HEK293T (cell line): ENCODE measurements around the gene SPSB2.

Experiments used
- CTCF ChIA-PET: fragments of 350-600 bp; formaldehyde crosslinking; extraction: SDS; loops from one replicate; lab custom pipeline; 2021; ENCODE audit warnings: antibody characterized with exemption, inconsistent platforms; lab: Yijun Ruan, JAX
- POLR2A ChIA-PET: fragments of 350-600 bp; formaldehyde crosslinking; extraction: SDS; loops from one replicate; lab custom pipeline; 2020; ENCODE audit warnings: antibody characterized with exemption, inconsistent platforms; lab: Yijun Ruan, JAX
- DNase-seq: peaks from one replicate; pipeline ENCODE4 v3.0.0; 2012; ENCODE audit warnings: mixed read lengths; ENCODE audit errors: extremely low spot score
- ARNT ChIP-seq: fragments of 450-650 bp; IDR thresholded peaks from 2 replicates; pipeline ENCODE4 v1.6.1; 2017; ENCODE audit warnings: mild to moderate bottlenecking
- BHLHE40 ChIP-seq: fragments of 450-650 bp; IDR thresholded peaks from 2 replicates; pipeline ENCODE4 v1.6.1; 2016; ENCODE audit warnings: mild to moderate bottlenecking, moderate library complexity, borderline replicate concordance
- CTBP1 ChIP-seq: fragments of 450-650 bp; IDR thresholded peaks from 2 replicates; pipeline ENCODE4 v1.6.1; 2016; ENCODE audit warnings: borderline replicate concordance
- ELF4 ChIP-seq: fragments of 450-650 bp; IDR thresholded peaks from 2 replicates; pipeline ENCODE4 v1.6.1; 2017; ENCODE audit warnings: antibody characterized with exemption
- FOXA1 ChIP-seq: fragments of 450-650 bp; IDR thresholded peaks from 2 replicates; pipeline ENCODE4 v1.6.1; 2016; ENCODE audit warnings: mild to moderate bottlenecking
- FOXK2 ChIP-seq: fragments of 450-650 bp; IDR thresholded peaks from 2 replicates; pipeline ENCODE4 v1.6.1; 2016; ENCODE audit warnings: mild to moderate bottlenecking
- FOXM1 ChIP-seq: fragments of 450-650 bp; IDR thresholded peaks from 2 replicates; pipeline ENCODE4 v1.6.1; 2017; ENCODE audit warnings: mild to moderate bottlenecking, borderline replicate concordance
- HDGF ChIP-seq: fragments of 450-650 bp; IDR thresholded peaks from 2 replicates; pipeline ENCODE4 v1.6.1; 2017; ENCODE audit warnings: antibody characterized with exemption, borderline replicate concordance
- L3MBTL2 ChIP-seq: fragments of 450-650 bp; conservative IDR thresholded peaks from 2 replicates; pipeline ENCODE4 v1.6.1; 2016; ENCODE audit warnings: mild to moderate bottlenecking
- LEF1 ChIP-seq: fragments of 450-650 bp; IDR thresholded peaks from 2 replicates; pipeline ENCODE4 v1.6.1; 2017; ENCODE audit warnings: mild to moderate bottlenecking, borderline replicate concordance
- NFRKB ChIP-seq: fragments of 450-650 bp; IDR thresholded peaks from 2 replicates; pipeline ENCODE4 v1.6.1; 2016; ENCODE audit warnings: mild to moderate bottlenecking, moderate library complexity
- SP1 ChIP-seq: fragments of 450-650 bp; IDR thresholded peaks from 2 replicates; pipeline ENCODE4 v1.6.1; 2017
- SUZ12 ChIP-seq: fragments of 450-650 bp; IDR thresholded peaks from 2 replicates; pipeline ENCODE4 v1.6.1; 2016; ENCODE audit warnings: mild to moderate bottlenecking
- TARDBP ChIP-seq: fragments of 450-650 bp; IDR thresholded peaks from 2 replicates; pipeline ENCODE4 v1.6.1; 2016
- ZNF384 ChIP-seq: fragments of 450-650 bp; IDR thresholded peaks from 2 replicates; pipeline ENCODE4 v1.6.1; 2016
- TF ChIP-seq, protein P1 (sequence below): fragments of 450-650 bp; IDR thresholded peaks from 2 replicates; pipeline ENCODE4 v1.6.1; 2016

Gene SPSB2

DNA sequence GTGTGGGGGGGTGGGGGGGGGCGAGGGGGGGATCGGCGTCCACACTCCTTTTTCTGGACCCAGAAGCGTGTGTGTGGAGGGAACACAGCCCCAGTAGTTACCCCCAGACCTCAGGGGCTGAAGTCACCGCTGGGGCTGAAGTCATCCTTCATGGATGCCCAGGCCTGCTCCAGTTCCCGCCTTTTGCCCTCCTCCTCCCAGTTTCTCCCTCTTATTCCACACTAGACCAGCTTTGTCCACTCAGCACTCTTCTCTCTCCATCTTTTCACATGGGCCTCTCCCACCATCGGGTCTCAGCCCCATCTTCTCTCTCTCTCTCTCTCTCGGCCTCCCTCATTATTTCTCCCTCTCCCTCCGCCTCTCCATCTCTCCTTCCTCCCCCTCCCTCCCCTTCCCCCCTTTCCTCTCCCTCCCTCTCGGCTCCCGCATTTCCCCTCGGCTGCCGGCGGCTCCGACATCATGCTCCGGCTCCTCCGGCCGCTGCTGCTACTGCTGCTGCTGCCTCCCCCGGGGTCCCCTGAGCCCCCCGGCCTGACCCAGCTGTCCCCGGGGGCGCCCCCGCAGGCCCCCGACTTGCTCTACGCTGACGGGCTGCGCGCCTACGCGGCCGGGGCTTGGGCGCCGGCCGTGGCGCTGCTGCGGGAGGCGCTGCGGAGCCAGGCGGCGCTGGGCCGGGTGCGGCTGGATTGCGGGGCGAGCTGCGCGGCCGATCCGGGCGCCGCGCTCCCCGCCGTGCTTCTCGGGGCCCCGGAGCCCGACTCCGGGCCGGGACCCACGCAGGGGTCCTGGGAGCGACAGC, 44.9 kb downstream of the SPSB2 start, which contains the start of gene P3H3:
Gene P3H3, plus strand, starts transcription at position 426 of the 799 bp plus-strand sequence. Its CDS starts 34 bp downstream, at position 460.
- CTCF ChIA-PET, result interaction anchor here (1.2 to 2.0 kb wide), 3 partner anchors 24 to 75 kb away, joined by 3 to 10 read pairs (median 4); partner anchors contain the start of genes MLF2, PTMS and USP5
- POLR2A ChIA-PET, result interaction anchor here (0.5 to 5.5 kb wide), 17 partner anchors 12 to 291 kb away, joined by 3 to 49 read pairs (median 4); partner anchors contain the start of genes C12orf57, CDCA3, COPS7A and GNB3
- DNase-seq, result peak; percentile 46
- TF ChIP-seq L3MBTL2, result peak; percentile 51
- no peak for TF ChIP-seq TARDBP

DNA sequence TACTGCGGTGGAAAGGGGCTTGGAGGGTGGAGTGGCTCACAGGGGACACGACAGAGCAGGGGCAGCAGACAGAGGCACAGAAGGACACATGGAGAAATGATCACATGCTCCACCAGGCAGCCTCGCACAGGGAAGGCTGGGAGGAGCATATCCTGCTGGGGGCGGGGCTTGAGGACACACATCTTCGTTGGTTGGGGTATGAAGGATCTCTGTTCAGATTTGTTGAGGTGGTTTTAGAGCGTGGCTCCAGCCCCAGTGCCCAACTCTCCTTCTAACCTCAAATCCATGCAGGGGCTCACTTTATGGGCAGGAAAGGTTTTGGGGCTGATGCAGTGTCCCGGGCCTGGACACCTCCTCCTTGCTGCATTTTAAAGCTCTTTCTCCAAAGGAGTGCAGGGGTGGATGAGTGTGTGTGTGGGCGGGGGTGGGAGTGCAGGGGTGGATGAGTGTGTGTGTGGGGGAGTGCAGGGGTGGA, 45.6 kb downstream of the SPSB2 start:
- POLR2A ChIA-PET, result interaction anchor here (0.6 to 5.5 kb wide), 14 partner anchors 13 to 290 kb away, joined by 3 to 49 read pairs (median 4); partner anchors contain the start of genes CDCA3, COPS7A, GNB3 and MLF2

DNA sequence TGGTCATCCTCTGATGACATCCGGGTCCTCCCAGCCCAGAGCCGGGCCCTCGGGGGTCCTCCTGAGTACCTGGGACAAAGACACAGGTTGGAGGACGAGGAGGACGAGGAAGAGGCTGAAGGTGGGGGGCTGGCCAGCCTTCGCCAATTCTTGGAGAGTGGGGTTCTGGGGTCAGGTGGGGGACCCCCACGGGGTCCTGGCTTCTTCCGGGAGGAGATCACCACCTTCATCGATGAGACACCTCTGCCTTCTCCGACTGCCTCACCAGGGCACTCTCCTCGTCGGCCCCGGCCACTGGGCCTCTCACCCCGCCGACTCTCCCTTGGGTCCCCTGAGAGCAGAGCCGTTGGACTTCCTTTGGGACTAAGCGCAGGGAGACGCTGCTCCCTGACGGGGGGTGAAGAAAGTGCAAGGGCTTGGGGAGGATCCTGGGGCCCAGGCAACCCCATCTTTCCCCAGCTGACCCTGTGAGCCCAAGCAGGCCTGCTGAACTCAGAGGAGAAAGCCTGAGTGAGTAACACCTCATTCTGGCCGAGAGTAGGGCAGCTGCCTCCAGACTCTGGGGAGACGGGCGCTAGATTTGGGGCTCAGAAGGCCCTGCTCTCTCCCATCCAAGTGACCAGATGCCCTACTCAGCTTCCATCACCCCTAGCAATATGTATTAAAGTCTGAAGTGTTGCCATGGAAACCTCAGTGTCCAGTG, 46.2 kb downstream of the SPSB2 start:
- CTCF ChIA-PET, result interaction anchor here (0.5 to 2.0 kb wide), 3 partner anchors 9 to 217 kb away, joined by 3 to 10 read pairs (median 4); partner anchors contain the start of gene MLF2
- DNase-seq, result no peak
- POLR2A ChIA-PET, result interaction anchor here (0.6 to 5.5 kb wide), 11 partner anchors 14 to 208 kb away, joined by 3 to 49 read pairs (median 6); partner anchors contain the start of genes CDCA3, COPS7A, GNB3 and MLF2
- no peak for TF ChIP-seq SP1
- TF ChIP-seq SUZ12, result no peak
- TF ChIP-seq FOXA1, result no peak

More for the DNA sequence above, 45.6 kb downstream of the SPSB2 start:
- DNase-seq, result peak; percentile 84
- no peak for TF ChIP-seq FOXM1
- TF ChIP-seq FOXA1, result no peak
- peak; percentile 45; the same call in 1 of the 2 replicates for TF ChIP-seq L3MBTL2
- CTCF ChIA-PET, result interaction anchor here (0.6 to 2.0 kb wide), 3 partner anchors 9 to 74 kb away, joined by 3 to 10 read pairs (median 3); partner anchors contain the start of genes MLF2 and PTMS

DNA sequence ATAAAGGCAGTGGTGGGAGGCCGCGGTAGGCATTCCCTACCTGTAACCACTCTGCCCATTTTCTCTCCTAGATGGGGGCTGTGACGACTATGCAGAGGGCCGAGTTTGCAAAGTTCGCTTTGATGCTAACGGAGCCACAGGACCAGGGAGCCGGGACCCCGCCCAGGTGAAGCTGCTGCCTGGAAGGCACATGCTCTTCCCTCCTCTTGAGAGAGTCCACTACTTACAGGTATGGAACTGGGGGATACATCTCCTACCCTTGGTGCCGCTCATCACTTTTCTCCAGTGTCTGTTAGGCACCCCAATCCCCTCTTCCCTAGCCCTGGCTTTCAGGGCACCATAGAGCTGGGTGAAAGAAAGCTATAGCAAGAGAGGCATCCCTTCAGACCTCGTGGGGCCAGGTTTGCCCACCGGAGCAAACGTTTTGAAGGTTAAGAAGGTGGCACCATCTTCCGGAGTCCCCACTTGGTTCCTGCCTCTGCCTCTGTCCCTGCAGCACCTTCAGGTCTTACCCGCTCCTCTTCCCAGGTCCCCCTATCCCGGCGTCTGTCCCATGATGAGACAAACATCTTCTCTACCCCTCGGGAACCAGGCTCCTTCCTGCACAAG, 46.9 kb downstream of the SPSB2 start:
- no peak for DNase-seq
- ChIA-PET POLR2A (interaction anchor here (1.7 to 5.5 kb wide), 4 partner anchors 14 to 103 kb away, joined by 8 to 49 read pairs (median 36); partner anchors contain the start of genes CDCA3, COPS7A, GNB3 and MLF2), CTCF (interaction anchor here (1.6 to 2.5 kb wide), 3 partner anchors 68 to 73 kb away, joined by 7 to 28 read pairs (median 10); partner anchors contain the start of gene MLF2)
- TF ChIP-seq NFRKB, result no peak
- no peak for TF ChIP-seq FOXA1
- TF ChIP-seq SUZ12, result no peak
- TF ChIP-seq TARDBP, result no peak
- no peak for TF ChIP-seq HDGF
- no peak for TF ChIP-seq ZNF384
- TF ChIP-seq LEF1, result no peak
- TF ChIP-seq FOXM1, result no peak
- no peak for TF ChIP-seq ELF4
- TF ChIP-seq ARNT, result no peak
- TF ChIP-seq BHLHE40, result no peak
- no peak for TF ChIP-seq L3MBTL2
- TF ChIP-seq CTBP1, result no peak

DNA sequence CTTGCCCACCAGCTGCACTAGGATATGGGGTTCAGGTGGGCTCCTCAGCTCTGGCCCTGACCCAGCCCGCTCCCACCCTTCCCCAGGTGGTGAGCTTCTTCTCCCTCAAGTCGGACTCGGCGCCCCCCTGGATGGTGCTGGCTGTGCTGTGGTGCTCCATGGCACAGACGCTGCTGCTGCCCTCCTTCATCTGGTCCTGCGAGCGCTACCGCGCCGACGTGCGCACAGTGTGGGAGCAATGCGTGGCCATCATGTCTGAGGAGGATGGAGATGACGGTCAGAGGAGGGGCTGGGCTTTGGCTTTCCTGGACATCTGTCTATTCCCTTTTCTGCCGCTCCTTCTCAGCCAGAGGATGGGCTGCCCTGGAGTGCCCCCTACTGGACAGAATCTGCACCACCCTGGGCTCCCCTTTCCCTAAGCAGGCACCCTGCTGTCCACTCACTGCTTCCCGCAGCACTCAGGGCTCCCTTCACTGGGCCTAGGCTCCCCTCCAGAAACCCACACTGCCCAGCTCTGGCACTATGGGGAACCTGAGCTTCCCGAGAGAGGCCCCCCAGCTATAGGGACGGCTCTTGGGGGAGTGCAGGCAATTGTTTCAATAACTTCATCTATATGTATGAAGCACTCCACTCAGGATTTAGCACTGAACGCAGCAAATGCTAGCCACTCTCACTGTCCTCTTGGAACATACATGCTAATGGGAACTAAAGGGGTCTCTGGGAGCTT, 47.5 kb downstream of the SPSB2 start:
- ChIA-PET POLR2A (interaction anchor here (1.0 to 5.7 kb wide), 9 partner anchors 15 to 136 kb away, joined by 3 to 73 read pairs (median 8); partner anchors contain the start of genes CDCA3, COPS7A, GNB3 and MLF2), CTCF (interaction anchor here (0.5 to 2.5 kb wide), 15 partner anchors 8 to 455 kb away, joined by 3 to 28 read pairs (median 3); partner anchors contain the start of genes CDCA3, MLF2 and PTMS)
- TF ChIP-seq NFRKB (no peak), SUZ12 (no peak), TARDBP (no peak), SP1 (no peak), BHLHE40 (no peak), FOXM1 (no peak), HDGF (no peak), CTBP1 (no peak), FOXK2 (no peak), ZNF384 (no peak), LEF1 (no peak), ARNT (no peak), FOXA1 (no peak)
- TF ChIP-seq, protein P1, sequence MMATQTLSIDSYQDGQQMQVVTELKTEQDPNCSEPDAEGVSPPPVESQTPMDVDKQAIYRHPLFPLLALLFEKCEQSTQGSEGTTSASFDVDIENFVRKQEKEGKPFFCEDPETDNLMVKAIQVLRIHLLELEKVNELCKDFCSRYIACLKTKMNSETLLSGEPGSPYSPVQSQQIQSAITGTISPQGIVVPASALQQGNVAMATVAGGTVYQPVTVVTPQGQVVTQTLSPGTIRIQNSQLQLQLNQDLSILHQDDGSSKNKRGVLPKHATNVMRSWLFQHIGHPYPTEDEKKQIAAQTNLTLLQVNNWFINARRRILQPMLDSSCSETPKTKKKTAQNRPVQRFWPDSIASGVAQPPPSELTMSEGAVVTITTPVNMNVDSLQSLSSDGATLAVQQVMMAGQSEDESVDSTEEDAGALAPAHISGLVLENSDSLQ, result no peak
- DNase-seq, result peak; percentile 85

DNA sequence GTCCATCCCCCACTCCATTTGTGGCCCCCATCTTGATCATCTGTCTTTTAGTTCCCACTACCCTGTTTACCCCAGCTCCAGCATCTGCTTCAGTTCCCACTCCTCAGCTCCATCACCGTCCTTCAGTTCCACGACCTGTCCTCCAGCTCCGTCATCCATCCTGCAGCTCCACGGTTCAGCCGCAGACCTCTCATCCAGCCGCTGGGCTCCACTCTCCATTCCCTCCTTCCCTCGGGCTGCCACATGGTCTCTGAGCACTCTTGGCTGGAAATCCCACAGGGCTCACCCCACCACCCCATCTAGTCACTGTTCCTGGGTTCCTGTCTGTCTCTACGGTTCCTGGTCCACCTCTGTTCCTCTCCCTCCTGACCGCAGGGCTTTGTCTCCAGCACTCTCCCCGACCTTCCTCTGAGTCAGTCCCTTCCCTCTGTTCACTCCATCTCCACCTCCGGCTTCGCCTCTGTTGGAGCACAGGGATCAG, 48.2 kb downstream of the SPSB2 start:
- TF ChIP-seq SUZ12 (no peak), SP1 (no peak), ZNF384 (no peak), NFRKB (no peak), TARDBP (no peak), ARNT (no peak), CTBP1 (no peak)
- DNase-seq, result no peak
- ChIA-PET POLR2A (interaction anchor here (0.5 to 5.7 kb wide), 10 partner anchors 16 to 212 kb away, joined by 3 to 73 read pairs (median 6); partner anchors contain the start of genes CDCA3, COPS7A, GNB3 and MLF2), CTCF (interaction anchor here (0.5 to 2.5 kb wide), 16 partner anchors 8 to 454 kb away, joined by 3 to 28 read pairs (median 4); partner anchors contain the start of genes CDCA3, MLF2 and PTMS)
